Mesothelial cell of epicardium (in vitro differentiated cells): ENCODE measurements around the gene KIAA0753. TPM values are rescaled to one million over a fixed set of nuclear protein-coding genes. Genes with fewer than 3 reads are reported as not detected.

Experiments
- DNase-seq, 2 experiments: peaks; one replicate each; pipeline ENCODE4 v3.0.0; 2021; ENCODE audit warnings: low spot score in 2 of 2; ENCODE audit not compliant: unreplicated experiment in 2 of 2
- H3K27ac Mint-ChIP-seq: 2 replicates; pipeline ENCODE4 v1.8.0; 2021; ENCODE audit warnings: mixed read lengths
- H3K27me3 Mint-ChIP-seq: 2 replicates; pipeline ENCODE4 v1.8.0; 2021; ENCODE audit warnings: low read depth, mixed read lengths
- H3K36me3 Mint-ChIP-seq: 2 replicates; pipeline ENCODE4 v1.8.0; 2021; ENCODE audit warnings: mixed read lengths
- H3K4me1 Mint-ChIP-seq: 2 replicates; pipeline ENCODE4 v1.8.0; 2021; ENCODE audit warnings: mixed read lengths
- H3K4me3 Mint-ChIP-seq: 2 replicates; pipeline ENCODE4 v1.8.0; 2021; ENCODE audit warnings: mild to moderate bottlenecking, moderate library complexity, mixed read lengths
- H3K9me3 Mint-ChIP-seq: 2 replicates; pipeline ENCODE4 v1.8.0; 2021; ENCODE audit warnings: mixed read lengths
- total RNA-seq: library from RNA; stranded (reverse); gene quantifications from 3 replicates; pipeline ENCODE4 v1.2.1, GENCODE V29; 2021
- TF ChIP-seq, protein P1 (sequence below): fragments of 200-600 bp; sonication (generic); IDR thresholded peaks from one replicate; pipeline ENCODE4 v1.5.0; 2021; ENCODE audit warnings: antibody characterized with exemption; ENCODE audit not compliant: unreplicated experiment

KIAA0753 gene
- total RNA-seq, 1 donor from 2014 or later: 41.1 TPM

DNA sequence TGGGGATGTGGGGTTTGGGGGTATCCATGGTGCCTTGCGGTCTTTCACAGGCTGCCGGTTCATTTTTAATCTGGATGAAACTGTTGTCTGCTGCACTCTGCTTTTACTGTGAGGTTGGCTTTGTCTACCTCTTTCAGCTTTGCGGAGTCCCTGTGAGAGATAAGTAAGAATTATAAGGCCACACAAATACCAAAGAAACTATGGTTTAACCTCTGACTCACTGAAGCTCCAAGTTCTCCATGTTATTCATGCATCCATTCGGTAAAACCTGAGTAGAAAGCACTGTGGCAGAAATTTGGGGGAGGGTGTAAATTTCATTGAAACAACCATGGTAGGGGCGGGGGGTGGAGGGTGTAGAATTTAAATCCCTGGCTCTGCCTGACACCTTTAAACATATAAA is 30.5 kb downstream of the KIAA0753 start:
- TF ChIP-seq, protein P1, sequence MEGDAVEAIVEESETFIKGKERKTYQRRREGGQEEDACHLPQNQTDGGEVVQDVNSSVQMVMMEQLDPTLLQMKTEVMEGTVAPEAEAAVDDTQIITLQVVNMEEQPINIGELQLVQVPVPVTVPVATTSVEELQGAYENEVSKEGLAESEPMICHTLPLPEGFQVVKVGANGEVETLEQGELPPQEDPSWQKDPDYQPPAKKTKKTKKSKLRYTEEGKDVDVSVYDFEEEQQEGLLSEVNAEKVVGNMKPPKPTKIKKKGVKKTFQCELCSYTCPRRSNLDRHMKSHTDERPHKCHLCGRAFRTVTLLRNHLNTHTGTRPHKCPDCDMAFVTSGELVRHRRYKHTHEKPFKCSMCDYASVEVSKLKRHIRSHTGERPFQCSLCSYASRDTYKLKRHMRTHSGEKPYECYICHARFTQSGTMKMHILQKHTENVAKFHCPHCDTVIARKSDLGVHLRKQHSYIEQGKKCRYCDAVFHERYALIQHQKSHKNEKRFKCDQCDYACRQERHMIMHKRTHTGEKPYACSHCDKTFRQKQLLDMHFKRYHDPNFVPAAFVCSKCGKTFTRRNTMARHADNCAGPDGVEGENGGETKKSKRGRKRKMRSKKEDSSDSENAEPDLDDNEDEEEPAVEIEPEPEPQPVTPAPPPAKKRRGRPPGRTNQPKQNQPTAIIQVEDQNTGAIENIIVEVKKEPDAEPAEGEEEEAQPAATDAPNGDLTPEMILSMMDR: no peak
- H3K9me3 Mint-ChIP-seq: no peaks in the 10 kb centered on the region
- no peak overlapping the region for H3K4me3 Mint-ChIP-seq
- H3K27ac Mint-ChIP-seq: no peak overlapping the region
- H3K27me3 Mint-ChIP-seq: no peaks in the 10 kb centered on the region
- DNase-seq: no peak
- peaks cover 25% of the 10 kb centered on the region for H3K36me3 Mint-ChIP-seq
- H3K4me1 Mint-ChIP-seq: no peaks in the 10 kb centered on the region

DNA sequence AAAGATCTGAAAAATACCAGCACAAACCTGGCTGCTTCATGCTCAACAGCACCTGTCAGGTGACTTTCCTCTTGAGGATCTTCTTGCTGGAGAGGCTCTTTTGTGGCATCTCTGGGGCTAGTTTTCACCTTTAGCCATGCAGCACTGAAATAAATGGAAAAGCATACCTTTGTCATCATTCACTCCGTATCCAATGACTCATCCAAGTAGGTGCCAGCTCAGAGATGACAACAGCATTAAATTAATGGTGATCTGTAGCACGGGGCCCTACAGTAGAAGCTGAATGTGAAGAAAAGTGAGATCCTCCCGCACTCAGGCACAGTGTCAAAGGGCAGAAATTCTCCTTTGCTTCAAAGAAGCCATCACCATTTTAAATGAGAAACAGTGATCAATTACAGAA is 32.2 kb downstream of the KIAA0753 start:
- Mint-ChIP-seq H3K4me3 (no peak overlapping the region), H3K4me1 (no peaks in the 10 kb centered on the region), H3K9me3 (no peaks in the 10 kb centered on the region), H3K27me3 (no peaks in the 10 kb centered on the region), H3K36me3 (peaks cover 24% of the 10 kb centered on the region), H3K27ac (no peak overlapping the region)
- TF ChIP-seq, protein P1: no peak
- no peak for DNase-seq

DNA sequence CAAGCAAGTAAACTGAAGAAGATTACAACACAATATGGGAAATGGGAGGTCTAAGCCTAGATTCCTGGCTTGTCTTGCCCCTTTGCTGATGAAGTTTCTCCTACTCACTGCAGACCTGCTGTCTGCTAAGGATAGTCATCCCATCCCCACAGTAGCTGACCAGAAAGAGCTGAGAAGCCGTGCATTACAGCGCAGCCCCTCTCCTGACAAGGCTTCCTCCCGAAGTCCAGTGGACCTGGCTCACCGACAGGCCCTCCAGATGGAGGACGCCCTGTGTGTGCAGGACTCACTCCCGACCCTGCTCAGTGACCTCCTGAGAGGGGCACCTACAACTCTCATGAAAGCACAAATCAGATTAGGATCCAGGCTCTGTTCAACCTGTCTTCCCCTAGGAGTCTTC is 35.4 kb downstream of the KIAA0753 start:
- H3K4me1 Mint-ChIP-seq: no peaks in the 10 kb centered on the region
- no peak overlapping the region for H3K27ac Mint-ChIP-seq
- no peaks in the 10 kb centered on the region for H3K27me3 Mint-ChIP-seq
- TF ChIP-seq, protein P1: no peak
- no peak overlapping the region for H3K4me3 Mint-ChIP-seq
- H3K36me3 Mint-ChIP-seq: peaks cover 27% of the 10 kb centered on the region
- H3K9me3 Mint-ChIP-seq: no peaks in the 10 kb centered on the region
- DNase-seq: no peak

DNA sequence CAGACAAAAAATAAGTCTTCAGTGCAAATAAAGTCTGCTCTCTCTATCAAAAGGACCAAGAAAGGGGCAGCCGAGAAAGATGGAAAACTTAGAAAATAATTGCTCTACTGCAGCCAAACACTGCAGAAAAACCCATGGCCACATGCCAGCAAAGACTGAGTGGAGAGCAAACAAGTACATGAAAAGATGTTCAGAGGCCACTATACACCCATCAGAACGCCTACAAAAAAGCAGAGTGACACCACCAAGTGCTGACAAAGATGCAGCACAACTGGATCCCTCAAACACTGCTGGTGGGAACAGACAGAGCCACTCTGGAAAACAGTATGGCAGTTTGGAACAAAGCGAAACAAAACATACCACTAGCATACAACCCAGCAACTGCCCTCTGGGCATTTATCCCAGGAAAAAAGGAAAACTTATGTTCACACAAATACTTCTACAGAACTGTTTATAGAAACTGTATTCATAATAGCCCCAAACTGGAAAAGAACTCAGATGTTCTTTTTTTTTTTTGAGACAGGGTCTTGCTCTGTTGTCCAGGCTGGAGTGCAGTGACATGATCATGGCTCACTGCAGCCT is 36.7 kb downstream of the KIAA0753 start:
- Mint-ChIP-seq H3K4me1 (no peaks in the 10 kb centered on the region), H3K36me3 (peaks cover 23% of the 10 kb centered on the region), H3K4me3 (no peak overlapping the region), H3K9me3 (no peaks in the 10 kb centered on the region), H3K27ac (peak overlapping the region; percentile 2), H3K27me3 (no peaks in the 10 kb centered on the region)
- DNase-seq: no peak
- TF ChIP-seq, protein P1: no peak

DNA sequence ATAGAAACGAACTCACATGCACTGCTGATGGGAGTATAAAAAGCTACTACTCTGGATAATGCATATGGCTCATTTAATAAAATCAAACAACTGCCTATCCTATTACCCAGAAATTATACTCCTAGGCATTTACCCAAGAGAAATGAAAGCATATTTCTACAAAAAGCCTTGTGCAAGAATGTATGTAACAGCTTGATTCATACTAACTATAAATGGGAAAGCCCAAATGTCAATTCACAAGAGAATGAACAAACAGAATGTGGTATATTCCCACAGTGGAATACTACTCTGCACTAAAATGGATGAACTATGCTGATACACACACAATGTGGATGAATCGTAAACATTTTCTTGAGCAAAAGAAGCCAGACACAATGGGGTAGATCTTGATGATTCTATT is 38.4 kb downstream of the KIAA0753 start:
- peaks cover 26% of the 10 kb centered on the region for H3K36me3 Mint-ChIP-seq
- TF ChIP-seq, protein P1: no peak

DNA sequence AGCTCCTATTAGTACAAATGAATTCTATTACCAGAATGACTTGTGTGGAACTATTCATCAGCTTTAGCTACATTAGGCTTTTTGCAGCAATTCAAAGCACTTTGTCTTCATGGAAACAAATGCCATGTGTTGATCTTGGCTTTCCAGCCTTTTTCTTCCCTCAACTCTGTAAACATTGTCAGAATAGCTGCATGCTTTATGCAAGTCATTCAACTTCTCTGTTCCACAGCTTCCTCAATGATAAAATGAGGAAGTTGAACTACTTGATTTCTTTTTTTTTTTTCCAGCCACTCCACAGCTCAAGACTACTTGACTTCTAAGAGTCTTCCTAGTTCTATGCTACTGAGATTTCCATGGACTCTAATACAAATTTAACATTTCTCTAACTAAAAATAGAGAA is 41.1 kb downstream of the KIAA0753 start:
- H3K4me3 Mint-ChIP-seq: no peak overlapping the region
- TF ChIP-seq, protein P1: no peak
- DNase-seq: no peak
- no peaks in the 10 kb centered on the region for H3K27me3 Mint-ChIP-seq
- no peak overlapping the region for H3K27ac Mint-ChIP-seq
- peaks cover 22% of the 10 kb centered on the region for H3K36me3 Mint-ChIP-seq
- no peaks in the 10 kb centered on the region for H3K9me3 Mint-ChIP-seq
- H3K4me1 Mint-ChIP-seq: no peaks in the 10 kb centered on the region

More for the DNA sequence above, 38.4 kb downstream of the KIAA0753 start:
- Mint-ChIP-seq H3K9me3 (no peaks in the 10 kb centered on the region), H3K27ac (no peak overlapping the region), H3K27me3 (no peaks in the 10 kb centered on the region), H3K4me3 (no peak overlapping the region), H3K4me1 (no peaks in the 10 kb centered on the region)
- no peak for DNase-seq
